GM10266 (cell line): ENCODE data around the gene KRT8.
A peak's percentile ranks its signal among the peaks of the same experiment; 100 is the strongest.

Experiments
- DNase-seq: peaks from one replicate; pipeline ENCODE4 v3.0.0; 2012; ENCODE audit errors: extremely low spot score
- CTCF ChIP-seq: IDR thresholded peaks from 2 replicates; pipeline ENCODE4 v1.5.1; 2012; ENCODE audit warnings: mild to moderate bottlenecking, low read depth; ENCODE audit not compliant: control insufficient read depth, insufficient read depth; ENCODE audit errors: missing control alignments

Gene KRT8

DNA sequence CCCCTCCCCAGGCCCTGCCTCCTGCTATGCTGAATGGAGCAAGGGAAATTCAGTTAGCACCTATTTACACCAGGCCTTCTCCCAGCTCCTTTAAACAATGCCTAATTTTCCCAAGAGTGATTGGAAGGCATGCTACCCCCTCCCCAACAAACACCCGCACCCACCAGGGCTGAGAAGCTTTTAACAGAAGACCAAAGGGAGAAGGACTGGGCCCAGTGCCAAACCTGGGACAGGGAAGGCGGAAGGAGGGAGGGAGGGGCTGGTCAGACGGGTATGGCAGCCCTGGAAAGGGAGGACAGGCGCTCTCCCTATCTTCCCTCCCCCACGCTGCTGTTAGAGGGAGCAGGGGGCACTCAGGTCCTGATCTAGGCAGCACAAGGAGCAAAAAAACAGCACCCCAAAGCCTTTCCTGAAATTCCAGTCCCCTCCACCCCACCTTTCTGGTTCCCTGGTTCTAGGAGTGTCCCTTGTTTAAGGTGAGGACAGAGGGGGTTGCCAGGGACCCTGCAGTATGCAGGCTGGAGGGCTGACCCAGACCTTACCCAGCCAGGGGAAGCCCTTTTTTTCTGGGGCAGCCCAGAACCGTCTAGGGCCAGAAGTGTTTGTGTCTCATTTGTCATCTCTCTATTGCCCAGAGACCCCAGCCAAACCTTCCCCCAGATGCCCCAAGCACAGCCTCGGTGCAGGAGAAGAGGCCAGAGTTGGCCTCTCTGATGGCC is 2.4 kb upstream of the KRT8 start:
- DNase-seq: no peak

GRCh38 chr12:52906191-52906601 is 1.3 kb upstream of the KRT8 start:
- no peak for TF ChIP-seq CTCF
- DNase-seq: no peak

More for the DNA sequence above, 2.4 kb upstream of the KRT8 start:
- TF ChIP-seq CTCF: no peak

DNA sequence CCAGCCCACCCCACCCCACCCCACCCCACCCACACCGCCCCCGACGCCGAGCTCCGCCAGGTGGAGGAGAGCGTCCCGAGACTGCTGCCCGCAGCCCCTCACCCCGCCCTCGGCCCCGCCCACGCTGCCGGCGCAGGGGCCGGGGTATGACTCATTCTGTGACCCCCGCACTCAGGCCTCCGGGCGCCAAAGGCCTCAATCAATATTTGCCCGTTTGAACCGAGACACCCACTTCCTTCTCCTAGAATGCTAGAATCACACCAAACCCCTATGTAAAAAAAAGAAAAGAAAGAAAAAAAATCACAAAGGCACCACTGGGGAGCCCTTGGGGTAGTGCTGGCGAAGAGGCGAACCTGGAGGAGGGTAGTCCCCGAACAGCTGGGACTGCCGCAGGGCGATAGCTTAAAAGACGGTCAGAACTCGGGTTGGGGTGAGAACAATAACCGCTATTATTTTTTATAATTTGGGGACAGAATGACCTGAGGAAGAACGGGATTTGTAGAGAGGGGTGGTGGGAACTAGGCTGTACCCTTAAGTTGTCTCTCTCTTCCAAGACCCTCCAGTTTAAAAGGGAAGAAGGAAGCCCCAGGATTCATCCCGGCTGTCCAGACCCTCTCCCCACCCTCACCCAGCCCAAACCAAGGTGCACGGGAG is 894 bp downstream of the KRT8 start:
- peak; percentile 58 for DNase-seq
- no peak for TF ChIP-seq CTCF

DNA sequence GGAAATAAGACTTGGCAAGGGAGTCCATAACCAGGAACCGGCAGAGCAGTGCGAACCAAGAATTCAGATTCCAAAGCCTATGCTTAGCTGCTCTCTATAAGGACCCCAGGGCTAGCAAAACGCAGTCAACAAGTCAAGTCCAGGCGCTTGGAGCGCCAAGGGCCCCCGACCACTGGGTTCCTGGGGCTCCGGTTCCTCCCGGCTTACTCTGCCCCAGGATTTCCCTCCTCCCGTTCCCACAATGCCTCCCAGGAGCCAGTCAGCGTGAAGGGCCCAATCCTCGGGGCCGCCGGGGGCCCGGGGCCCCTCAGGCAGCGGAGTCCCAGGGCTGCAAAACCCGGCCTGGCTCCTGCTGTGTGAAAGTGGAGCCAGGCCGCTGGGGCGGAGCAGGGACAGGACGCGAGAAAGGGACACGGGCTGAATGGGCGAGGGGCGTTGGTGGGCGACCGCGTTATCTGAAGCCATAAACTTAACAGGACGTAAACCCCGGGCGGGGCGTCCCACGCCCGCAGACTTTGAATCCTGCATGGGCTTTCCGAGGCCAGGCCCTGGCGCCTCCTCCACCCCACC is 1.5 kb downstream of the KRT8 start:
- peak; percentile 79 for DNase-seq
- TF ChIP-seq CTCF: no peak

GRCh38 chr12:52901715-52902541 is 2.9 kb downstream of the KRT8 start:
- TF ChIP-seq CTCF: no peak
- no peak for DNase-seq

DNA sequence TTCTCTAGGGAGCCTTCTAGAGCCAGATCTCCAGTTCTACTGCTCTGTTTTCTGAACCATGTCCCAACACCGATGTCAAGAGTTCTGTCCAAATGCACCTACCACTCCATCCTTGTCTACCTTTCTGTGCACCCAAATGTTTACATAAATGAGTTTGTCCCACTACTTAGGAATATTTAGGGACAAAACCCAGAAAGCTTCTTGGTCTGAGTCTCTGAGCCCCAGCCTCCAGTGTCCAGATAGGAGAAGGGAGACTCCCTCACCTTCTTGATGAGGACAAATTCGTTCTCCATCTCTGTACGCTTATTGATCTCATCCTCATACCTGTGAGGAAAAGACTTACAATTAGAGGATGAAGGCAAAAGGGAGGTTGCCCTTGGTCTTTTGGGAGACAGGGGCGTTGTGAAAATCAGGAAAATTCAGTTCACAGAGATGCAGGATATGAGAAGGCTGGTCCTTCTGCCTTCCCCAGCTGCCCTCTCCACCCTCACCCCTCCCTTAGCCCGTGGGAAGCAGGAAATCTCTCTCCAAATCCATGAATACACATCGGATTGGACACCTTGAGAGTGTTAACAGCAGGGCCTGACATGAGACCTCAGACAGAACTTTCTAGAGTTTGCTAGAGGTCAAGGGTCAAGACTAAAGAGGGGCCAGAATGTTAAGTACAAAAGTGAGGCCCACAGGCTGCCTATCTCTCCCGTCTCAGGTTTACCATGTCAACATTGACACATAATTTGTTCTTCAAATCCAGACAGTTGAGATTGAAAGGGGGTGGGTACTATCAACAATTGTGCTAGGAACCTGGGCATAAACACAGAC is 3.8 kb downstream of the KRT8 start:
- no peak for DNase-seq
- TF ChIP-seq CTCF: no peak
